GM12891 (cell line): Measurements from ENCODE around the gene KCNT1.

ENCODE experiments used
- DNase-seq: peaks from one replicate; pipeline ENCODE4 v3.0.0; 2011; ENCODE audit warnings: low spot score; ENCODE audit not compliant: insufficient read length
- FAIRE-seq: peaks from 2 replicates; lab custom pipeline; 2011; peaks lifted over from hg19 to GRCh38; lab: Jason Lieb, UNC
- PAX5 ChIP-seq: IDR thresholded peaks from 2 replicates; pipeline ENCODE4 v1.6.1; 2011; ENCODE audit warnings: low read length, moderate library complexity, mild to moderate bottlenecking; ENCODE audit not compliant: insufficient read depth, severe bottlenecking
- POLR2A ChIP-seq: IDR thresholded peaks from 2 replicates; pipeline ENCODE4 v1.6.1; 2011; ENCODE audit warnings: low read depth, low read length, control low read depth
- POLR2AphosphoS5 ChIP-seq: IDR thresholded peaks from 2 replicates; pipeline ENCODE4 v1.6.1; 2011; ENCODE audit warnings: low read depth, low read length, control low read depth
- POU2F2 ChIP-seq: IDR thresholded peaks from 2 replicates; pipeline ENCODE4 v1.6.1; 2011; ENCODE audit warnings: low read depth, mild to moderate bottlenecking, control low read depth, low read length, moderate library complexity
- SPI1 ChIP-seq: IDR thresholded peaks from 2 replicates; pipeline ENCODE4 v1.6.1; 2011; ENCODE audit warnings: low read depth, low read length, control low read depth
- TAF1 ChIP-seq: IDR thresholded peaks from 2 replicates; pipeline ENCODE4 v1.6.1; 2011; ENCODE audit warnings: low read depth, low read length, control low read depth

Gene KCNT1

DNA sequence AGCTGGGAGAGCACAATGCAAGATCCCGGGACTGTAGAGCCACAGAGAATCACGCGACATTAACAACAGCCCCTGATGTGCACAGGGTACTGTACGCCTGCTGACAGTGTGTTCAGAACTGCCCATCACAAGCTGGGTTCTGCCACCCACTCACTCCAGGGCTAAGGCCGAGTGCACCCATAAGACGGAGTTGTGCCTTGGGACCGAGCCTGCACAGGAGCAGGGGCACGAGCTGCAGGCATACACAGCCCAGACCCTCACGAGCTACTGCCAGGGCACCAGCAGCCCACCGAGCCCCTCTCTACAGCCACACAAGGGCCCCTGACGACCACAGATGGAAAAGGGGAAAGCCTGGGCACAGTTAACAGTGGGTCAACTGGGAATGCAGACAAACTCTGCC lies 137.5 kb downstream of the KCNT1 start:
- FAIRE-seq = no peak
- no peak for TF ChIP-seq POLR2A
- no peak for TF ChIP-seq TAF1
- TF ChIP-seq PAX5 = no peak
- TF ChIP-seq POU2F2 = no peak
- no peak for TF ChIP-seq POLR2AphosphoS5
- TF ChIP-seq SPI1 = no peak
- no peak for DNase-seq

DNA sequence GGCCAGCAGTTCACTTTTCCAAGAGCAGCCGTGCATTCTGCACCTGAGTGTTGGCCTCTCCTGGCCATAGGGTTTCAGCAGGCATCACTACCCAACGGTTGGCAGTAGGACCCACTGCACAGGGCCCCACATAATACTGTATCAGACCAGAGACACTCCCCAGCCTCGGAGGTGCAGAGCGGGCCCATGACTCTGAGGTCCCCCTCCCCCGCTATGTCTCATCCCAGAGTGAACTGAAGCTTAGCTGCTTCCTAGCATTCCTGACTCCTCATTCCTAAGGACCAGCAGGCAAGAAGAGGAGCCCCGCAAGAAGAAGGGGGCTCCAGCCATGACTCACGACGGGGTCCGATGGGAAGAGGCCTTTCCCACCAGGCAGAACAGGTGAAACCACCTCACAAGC lies 138.1 kb downstream of the KCNT1 start:
- TF ChIP-seq POU2F2 (no peak), PAX5 (no peak), SPI1 (no peak), TAF1 (no peak), POLR2AphosphoS5 (no peak), POLR2A (no peak)
- DNase-seq (no peak), FAIRE-seq (no peak)

DNA sequence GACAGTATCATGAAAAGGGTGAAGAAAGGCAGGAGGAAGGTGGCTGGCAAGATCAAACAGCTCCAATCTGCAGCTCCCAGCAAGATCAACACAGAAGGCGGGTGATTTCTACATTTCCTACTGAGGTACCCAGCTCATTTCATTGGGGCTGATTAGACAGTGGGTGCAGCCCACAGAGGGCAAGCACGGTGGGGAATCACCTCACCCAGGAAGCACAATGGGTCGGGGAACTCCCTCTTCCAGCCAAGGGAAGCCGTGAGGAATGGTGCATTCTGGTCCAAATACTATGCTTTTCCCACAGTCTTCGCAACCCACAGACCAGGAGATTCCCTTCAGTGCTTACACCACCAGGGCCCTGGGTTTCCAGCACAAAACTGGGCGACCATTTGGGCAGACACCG lies 138.6 kb downstream of the KCNT1 start:
- DNase-seq = no peak
- FAIRE-seq = no peak
- TF ChIP-seq POU2F2 (no peak), POLR2AphosphoS5 (no peak), TAF1 (no peak), SPI1 (no peak), PAX5 (no peak), POLR2A (no peak)
